ENCODE data around the gene HOXB1.
"Not testable (repeated sequence)": the region's sequence is repeated elsewhere in the genome, so short reads cannot be mapped to it uniquely, and the experiment has no call there.

Gene HOXB1

DNA sequence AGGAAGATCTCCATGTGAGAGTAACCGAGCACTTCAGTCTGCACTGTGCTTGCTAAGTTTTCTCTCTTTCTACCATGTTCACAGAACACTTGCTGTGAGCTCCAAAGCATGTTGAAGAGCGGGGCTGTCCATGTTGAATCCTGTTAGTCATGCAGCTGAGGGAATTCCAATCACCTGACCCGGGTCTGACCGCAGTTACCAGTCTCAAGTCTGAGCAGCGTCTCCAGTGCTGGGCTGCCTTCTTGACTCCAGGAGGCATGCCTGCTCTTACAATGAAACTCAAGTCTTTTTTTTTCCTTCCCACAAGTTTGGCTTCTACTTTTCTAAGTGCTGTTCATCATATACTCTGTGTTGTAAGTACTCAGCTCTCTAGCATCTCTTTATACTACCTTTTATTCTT is 44.3 kb downstream of the HOXB1 start:
- TF ChIP-seq, protein P1, sequence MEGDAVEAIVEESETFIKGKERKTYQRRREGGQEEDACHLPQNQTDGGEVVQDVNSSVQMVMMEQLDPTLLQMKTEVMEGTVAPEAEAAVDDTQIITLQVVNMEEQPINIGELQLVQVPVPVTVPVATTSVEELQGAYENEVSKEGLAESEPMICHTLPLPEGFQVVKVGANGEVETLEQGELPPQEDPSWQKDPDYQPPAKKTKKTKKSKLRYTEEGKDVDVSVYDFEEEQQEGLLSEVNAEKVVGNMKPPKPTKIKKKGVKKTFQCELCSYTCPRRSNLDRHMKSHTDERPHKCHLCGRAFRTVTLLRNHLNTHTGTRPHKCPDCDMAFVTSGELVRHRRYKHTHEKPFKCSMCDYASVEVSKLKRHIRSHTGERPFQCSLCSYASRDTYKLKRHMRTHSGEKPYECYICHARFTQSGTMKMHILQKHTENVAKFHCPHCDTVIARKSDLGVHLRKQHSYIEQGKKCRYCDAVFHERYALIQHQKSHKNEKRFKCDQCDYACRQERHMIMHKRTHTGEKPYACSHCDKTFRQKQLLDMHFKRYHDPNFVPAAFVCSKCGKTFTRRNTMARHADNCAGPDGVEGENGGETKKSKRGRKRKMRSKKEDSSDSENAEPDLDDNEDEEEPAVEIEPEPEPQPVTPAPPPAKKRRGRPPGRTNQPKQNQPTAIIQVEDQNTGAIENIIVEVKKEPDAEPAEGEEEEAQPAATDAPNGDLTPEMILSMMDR (IDR thresholded peaks at IDR 0.05; ENCODE audit: low read depth, low read length) = peak; percentile 9
- DNase-seq (ENCODE audit: extremely low read depth, low read depth) = peak; percentile 52

DNA sequence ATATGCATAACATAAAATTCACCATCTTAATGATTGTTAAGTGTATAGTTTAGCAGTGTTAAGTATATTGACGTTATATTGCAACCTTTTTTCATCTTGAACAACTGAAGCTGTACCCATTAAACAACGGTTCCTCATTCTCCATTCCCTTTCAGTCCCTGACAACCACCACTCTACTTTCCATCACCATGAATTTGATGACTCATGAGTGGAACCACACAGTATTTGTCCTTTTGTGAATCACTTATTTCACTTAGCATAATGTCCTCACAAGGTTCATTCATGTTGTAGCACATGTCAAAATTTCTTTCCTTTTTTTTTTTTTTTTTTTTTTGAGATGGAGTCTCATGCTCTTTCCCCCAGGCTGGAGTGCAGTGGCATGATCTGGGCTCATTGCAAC is 46.0 kb downstream of the HOXB1 start:
- TF ChIP-seq, protein P1 (IDR thresholded peaks at IDR 0.05; ENCODE audit: low read depth, low read length) = no peak
- no peak for DNase-seq (ENCODE audit: extremely low read depth, low read depth)

DNA sequence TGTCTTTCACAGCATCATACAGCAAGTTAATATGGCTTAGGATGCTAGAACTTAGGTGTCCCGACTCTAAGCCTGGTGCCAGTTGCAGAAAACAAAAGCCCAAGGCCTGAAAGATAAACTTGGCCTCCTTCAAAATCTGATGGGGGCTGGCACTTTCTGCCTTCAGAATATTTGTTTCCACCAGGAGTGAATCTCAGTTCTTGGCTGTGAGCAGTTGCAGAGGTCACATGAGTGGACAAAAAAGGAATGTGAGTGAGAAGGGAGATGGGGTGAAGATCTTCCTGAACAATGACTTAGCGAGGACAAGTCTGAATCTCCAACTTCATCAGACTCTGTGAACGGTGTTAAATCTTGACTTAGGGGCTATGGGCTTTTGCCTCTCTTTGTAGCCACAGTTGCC is 46.6 kb downstream of the HOXB1 start:
- no peak for DNase-seq (ENCODE audit: extremely low read depth, low read depth)
- TF ChIP-seq, protein P1 (IDR thresholded peaks at IDR 0.05; ENCODE audit: low read depth, low read length) = no peak

DNA sequence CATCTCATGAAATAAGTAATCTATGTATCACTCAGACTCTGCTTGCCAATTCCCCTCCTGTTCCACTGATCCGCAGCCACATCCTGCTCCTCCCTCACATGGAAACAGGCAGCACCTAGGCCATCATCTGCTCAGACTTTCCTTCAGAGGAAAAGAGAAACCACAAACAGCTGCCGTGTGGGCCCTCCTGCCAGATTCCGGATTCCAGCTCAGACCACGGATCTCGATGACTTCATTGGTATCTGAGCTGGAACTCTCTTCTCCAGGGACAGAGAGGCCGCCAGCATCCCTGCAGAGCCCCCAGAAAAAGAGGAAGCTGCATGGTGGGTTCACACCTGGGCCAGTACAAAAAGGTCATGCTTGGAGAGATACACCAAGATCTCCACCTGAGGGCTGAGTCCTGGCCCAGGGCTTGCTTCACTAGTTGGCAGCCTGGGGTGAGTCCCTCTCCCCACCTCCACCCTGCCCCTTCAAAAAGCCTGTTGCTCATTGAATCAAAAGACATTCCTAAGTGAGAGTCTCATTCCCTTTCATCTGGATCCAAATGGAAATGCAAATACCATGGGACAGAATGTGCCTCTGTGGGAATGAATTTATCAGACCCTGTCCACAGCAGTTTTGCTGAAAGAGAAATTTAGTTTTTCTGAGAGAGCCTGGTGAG is 47.2 kb downstream of the HOXB1 start:
- peak; percentile 84 for DNase-seq (ENCODE audit: extremely low read depth, low read depth)

DNA sequence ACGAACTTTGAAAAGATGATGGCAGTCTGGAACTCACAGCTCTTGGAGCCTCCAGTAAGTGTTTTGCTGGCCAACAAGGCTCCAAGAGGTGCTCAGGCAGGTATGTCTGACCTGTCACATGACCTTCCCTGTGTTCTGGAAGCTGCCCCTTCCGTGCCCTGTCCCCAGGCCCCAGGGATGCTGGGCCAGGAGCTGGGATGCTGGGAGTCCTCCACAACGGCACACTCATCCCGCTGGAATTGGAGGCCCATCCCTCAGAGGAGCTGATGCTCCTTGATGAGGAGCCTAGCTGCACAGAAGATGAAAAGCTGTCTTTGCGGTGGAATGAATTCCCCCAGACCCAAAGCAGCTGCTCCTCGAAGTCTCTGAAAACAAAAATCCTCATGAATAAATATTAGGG is 47.8 kb downstream of the HOXB1 start:
- TF ChIP-seq, protein P1 (IDR thresholded peaks at IDR 0.05; ENCODE audit: low read depth, low read length) = no peak
- DNase-seq (ENCODE audit: extremely low read depth, low read depth) = no peak

More for the DNA sequence above, 47.2 kb downstream of the HOXB1 start:
- TF ChIP-seq, protein P1 (IDR thresholded peaks at IDR 0.05; ENCODE audit: low read depth, low read length) = no peak

DNA sequence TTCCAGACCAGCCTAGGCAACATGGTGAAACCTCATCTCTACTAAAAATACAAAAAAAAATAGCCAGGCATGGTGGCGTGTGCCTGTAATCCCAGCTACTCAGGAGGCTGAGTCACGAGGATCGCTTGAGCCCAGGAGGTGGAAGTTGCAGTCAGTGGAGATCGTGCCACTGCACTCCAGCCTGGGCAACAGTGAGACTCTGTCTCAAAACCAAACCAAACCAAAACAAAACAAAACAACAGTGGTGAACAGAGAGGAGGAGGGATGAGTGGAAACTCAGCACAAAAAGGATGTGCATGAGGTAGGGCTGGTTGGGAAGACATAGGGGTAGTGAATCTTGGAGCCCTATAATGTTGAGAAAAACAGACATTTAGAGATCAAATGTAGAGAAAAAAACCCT is 48.5 kb downstream of the HOXB1 start:
- not testable (repeated sequence) for DNase-seq (ENCODE audit: extremely low read depth, low read depth)

DNA sequence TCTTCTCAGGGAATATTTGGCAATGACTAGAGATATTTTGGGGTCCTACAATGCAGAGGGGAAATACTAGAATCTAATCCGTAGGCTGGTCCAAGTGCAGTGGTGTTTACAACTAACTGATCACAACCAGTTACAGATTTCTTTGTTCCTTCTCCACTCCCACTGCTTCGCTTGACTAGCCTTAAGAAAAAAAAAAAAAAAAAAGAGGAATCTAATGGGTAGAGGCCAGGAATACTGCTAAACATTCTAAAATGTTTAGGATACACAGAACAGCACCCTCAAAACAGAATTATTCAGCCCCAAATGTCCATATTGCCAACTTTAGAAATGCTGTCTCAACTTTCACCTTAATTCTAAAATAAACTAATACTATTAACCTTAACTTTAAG is 51.8 kb downstream of the HOXB1 start:
- no peak for DNase-seq (ENCODE audit: extremely low read depth, low read depth)
- TF ChIP-seq, protein P1 (IDR thresholded peaks at IDR 0.05; ENCODE audit: low read depth, low read length) = no peak

Data from AG09319 (cell line).